MM.1S (cell line): ENCODE results near the gene SLC38A10.

Source experiments
- DNase-seq: peaks from one replicate; pipeline ENCODE4 v3.0.0-alpha.2; 2015
- H2AFZ ChIP-seq: fragments of 300-600 bp; sonication (generic); 2 replicates; pipeline ENCODE4 v1.6.0; 2016; ENCODE audit warnings: antibody characterized with exemption, low read length
- H3F3A ChIP-seq: fragments of 300-600 bp; sonication (generic); 2 replicates; pipeline ENCODE4 v1.6.1; 2016; ENCODE audit warnings: mild to moderate bottlenecking, antibody characterized with exemption, low read length, moderate library complexity, mixed read lengths; ENCODE audit not compliant: insufficient read depth
- H3K27ac ChIP-seq: fragments of 300-600 bp; sonication (generic); 2 replicates; pipeline ENCODE4 v1.5.1; 2016; ENCODE audit warnings: mild to moderate bottlenecking, low read length
- H3K27me3 ChIP-seq: fragments of 300-600 bp; sonication (generic); replicated peaks from 2 replicates; pipeline ENCODE4 v1.6.0; 2016; ENCODE audit warnings: low read length; ENCODE audit not compliant: insufficient read depth
- H3K36me3 ChIP-seq: fragments of 300-600 bp; sonication (generic); replicated peaks from 2 replicates; pipeline ENCODE4 v1.6.1; 2016; ENCODE audit warnings: mild to moderate bottlenecking, low read length, mixed read lengths; ENCODE audit not compliant: insufficient read depth
- H3K4me1 ChIP-seq: fragments of 300-600 bp; sonication (generic); 2 replicates; pipeline ENCODE4 v1.6.1; 2016; ENCODE audit warnings: low read length, mixed read lengths
- H3K4me2 ChIP-seq: fragments of 300-600 bp; sonication (generic); 2 replicates; pipeline ENCODE4 v1.6.0; 2016; ENCODE audit warnings: low read depth, low read length
- H3K4me3 ChIP-seq: fragments of 300-600 bp; sonication (generic); 2 replicates; pipeline ENCODE4 v1.5.1; 2016; ENCODE audit warnings: low read length, mixed read lengths
- H3K79me2 ChIP-seq: fragments of 300-600 bp; sonication (generic); 2 replicates; pipeline ENCODE4 v1.6.1; 2016; ENCODE audit warnings: mixed run types, low read length, mixed read lengths
- H3K9ac ChIP-seq: fragments of 300-600 bp; sonication (generic); 2 replicates; pipeline ENCODE4 v1.6.1; 2016; ENCODE audit warnings: low read length, mixed read lengths
- H3K9me2 ChIP-seq: fragments of 300-600 bp; sonication (generic); replicated peaks from 2 replicates; pipeline ENCODE4 v1.6.1; 2016; ENCODE audit warnings: mild to moderate bottlenecking, low read length, mixed read lengths; ENCODE audit not compliant: insufficient read depth
- H3K9me3 ChIP-seq: fragments of 300-600 bp; sonication (generic); replicated peaks from 2 replicates; pipeline ENCODE4 v1.6.1; 2016; ENCODE audit warnings: mild to moderate bottlenecking, low read length, mixed read lengths; ENCODE audit not compliant: insufficient read depth
- H4K20me1 ChIP-seq: fragments of 300-600 bp; sonication (generic); 2 replicates; pipeline ENCODE4 v1.6.1; 2016; ENCODE audit warnings: mild to moderate bottlenecking, low read length, moderate library complexity, mixed read lengths; ENCODE audit not compliant: insufficient read depth
- CTCF ChIP-seq: fragments of 300-600 bp; sonication (generic); IDR thresholded peaks from 2 replicates; pipeline ENCODE4 v1.5.1; 2016; ENCODE audit warnings: antibody characterized with exemption, low read length, mixed read lengths
- EZH2 ChIP-seq: fragments of 300-600 bp; sonication (generic); optimal IDR thresholded peaks from 2 replicates; pipeline ENCODE3; 2017; ENCODE audit warnings: low read depth, mild to moderate bottlenecking, antibody characterized with exemption, low read length, mixed read lengths
- EZH2phosphoT487 ChIP-seq: fragments of 300-600 bp; sonication (generic); IDR thresholded peaks from 2 replicates; pipeline ENCODE4 v1.6.1; 2018; ENCODE audit warnings: antibody characterized with exemption, low read length

SLC38A10 gene

GRCh38 chr17:81260641-81261040 is 34.5 kb downstream of the SLC38A10 start:
- no peaks in the 10 kb centered on the region for H4K20me1 ChIP-seq
- no peak overlapping the region for H3K27ac ChIP-seq
- H3K4me2 ChIP-seq, result no peak overlapping the region
- H3K27me3 ChIP-seq, result no peaks in the 10 kb centered on the region
- no peaks in the 10 kb centered on the region for H3K9me2 ChIP-seq
- no peak overlapping the region for H3K4me3 ChIP-seq
- no peaks in the 10 kb centered on the region for H3K4me1 ChIP-seq
- H3K9ac ChIP-seq, result no peak overlapping the region
- no peaks in the 10 kb centered on the region for H3K79me2 ChIP-seq
- TF ChIP-seq EZH2, result no peak
- no peak for TF ChIP-seq EZH2phosphoT487
- no peak for TF ChIP-seq CTCF
- H3F3A ChIP-seq, result no peaks in the 10 kb centered on the region
- H3K9me3 ChIP-seq, result no peaks in the 10 kb centered on the region
- H2AFZ ChIP-seq, result no peak overlapping the region
- 0 out of 2 replicates have a peak, but pooled peaks cover 3% of the 10 kb centered on the region for H3K36me3 ChIP-seq
- no peak for DNase-seq

- Histone ChIP-seq H4K20me1 (no peaks in the 10 kb centered on the region), H3K27me3 (no peaks in the 10 kb centered on the region), H3K9me3 (no peaks in the 10 kb centered on the region), H3K27ac (no peak overlapping the region), H3K9ac (no peak overlapping the region), H3K4me1 (no peaks in the 10 kb centered on the region), H2AFZ (no peak overlapping the region), H3K79me2 (no peaks in the 10 kb centered on the region), H3K4me2 (no peak overlapping the region), H3K36me3 (0 out of 2 replicates have a peak, but pooled peaks cover 3% of the 10 kb centered on the region), H3K4me3 (no peak overlapping the region), H3F3A (no peaks in the 10 kb centered on the region), H3K9me2 (no peaks in the 10 kb centered on the region)
- DNase-seq, result no peak
- TF ChIP-seq EZH2phosphoT487, result no peak
- no peak for TF ChIP-seq EZH2
- no peak for TF ChIP-seq CTCF
Measured at GRCh38 chr17:81260171-81260570, 34.9 kb downstream of the SLC38A10 start.

GRCh38 chr17:81259058-81259605 is 36.0 kb downstream of the SLC38A10 start:
- no peak overlapping the region for H2AFZ ChIP-seq
- H3K27me3 ChIP-seq, result no peaks in the 10 kb centered on the region
- no peaks in the 10 kb centered on the region for H3K9me2 ChIP-seq
- H3K36me3 ChIP-seq, result 0 out of 2 replicates have a peak, but pooled peaks cover 3% of the 10 kb centered on the region
- no peaks in the 10 kb centered on the region for H3F3A ChIP-seq
- H3K4me1 ChIP-seq, result no peaks in the 10 kb centered on the region
- no peak overlapping the region for H3K9ac ChIP-seq
- no peak overlapping the region for H3K4me3 ChIP-seq
- no peak for DNase-seq
- H3K27ac ChIP-seq, result no peak overlapping the region
- no peak overlapping the region for H3K4me2 ChIP-seq
- H3K79me2 ChIP-seq, result no peaks in the 10 kb centered on the region
- no peaks in the 10 kb centered on the region for H3K9me3 ChIP-seq
- TF ChIP-seq EZH2phosphoT487 (no peak), EZH2 (no peak), CTCF (no peak)
- H4K20me1 ChIP-seq, result no peaks in the 10 kb centered on the region
